ENCODE measurements around the gene B9D2.
"Not testable (repeated sequence)": the region's sequence is repeated elsewhere in the genome, so short reads cannot be mapped to it uniquely, and the experiment has no call there.

The B9D2 gene

DNA sequence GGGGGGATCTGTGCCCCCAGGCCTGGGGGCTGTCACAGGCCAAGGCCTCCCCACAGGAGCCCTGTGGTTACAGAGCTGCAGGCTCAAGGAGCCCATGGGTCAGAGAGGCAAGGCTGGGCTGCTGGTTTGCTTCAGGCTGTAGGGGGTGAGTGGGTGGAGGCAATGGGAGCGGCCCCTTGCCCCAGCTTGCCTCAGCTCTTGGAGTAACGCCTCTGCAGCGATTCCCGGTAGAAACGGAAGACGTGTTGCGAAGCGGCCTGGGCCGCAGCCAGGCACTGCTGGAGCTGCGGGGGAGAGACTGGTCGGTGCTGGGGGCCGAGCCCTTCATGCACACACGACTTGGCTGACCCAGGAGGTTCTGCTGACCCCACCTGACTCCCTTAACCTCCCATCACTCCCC, 22.5 kb upstream of the B9D2 start:
- no peak for DNase-seq

DNA sequence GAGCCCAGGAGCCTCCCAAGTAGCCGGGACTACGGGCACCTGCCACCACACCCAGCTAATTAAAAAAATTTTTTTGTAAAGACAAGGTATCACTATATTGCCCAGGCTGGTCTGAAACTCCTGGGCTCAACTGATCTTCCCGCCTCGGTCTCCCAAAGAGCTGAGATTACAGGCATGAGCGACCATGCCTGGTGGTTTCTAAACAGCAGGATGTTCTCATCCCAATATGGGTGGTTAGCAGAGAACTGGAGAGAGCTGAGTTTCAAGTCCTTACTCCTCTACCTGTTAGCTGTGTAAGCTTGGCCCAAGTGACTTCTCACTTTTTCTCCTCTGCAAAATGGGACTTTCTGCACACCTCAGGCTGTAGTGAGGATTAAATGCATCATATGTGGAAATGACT, 20.4 kb upstream of the B9D2 start:
- no peak for DNase-seq

DNA sequence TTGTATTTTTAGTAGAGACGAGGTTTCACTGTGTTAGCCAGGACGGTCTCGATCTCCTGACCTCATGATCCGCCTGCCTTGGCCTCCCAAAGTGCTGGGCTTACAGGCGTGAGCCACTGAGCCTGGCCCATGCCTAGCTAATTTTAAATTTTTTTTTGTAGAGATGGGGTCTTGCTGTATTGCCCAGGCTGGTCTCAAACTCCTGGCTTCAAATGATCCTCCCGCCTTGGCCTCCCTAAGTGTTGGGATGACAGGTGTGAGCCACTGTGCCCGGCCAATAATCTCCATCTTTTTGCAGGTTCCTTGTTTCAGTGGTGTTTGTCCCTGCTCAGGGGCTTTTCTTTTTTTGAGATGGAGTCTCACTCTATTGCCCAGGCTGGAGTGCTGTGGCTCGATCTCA, 17.6 kb upstream of the B9D2 start:
- not testable (repeated sequence) for DNase-seq

DNA sequence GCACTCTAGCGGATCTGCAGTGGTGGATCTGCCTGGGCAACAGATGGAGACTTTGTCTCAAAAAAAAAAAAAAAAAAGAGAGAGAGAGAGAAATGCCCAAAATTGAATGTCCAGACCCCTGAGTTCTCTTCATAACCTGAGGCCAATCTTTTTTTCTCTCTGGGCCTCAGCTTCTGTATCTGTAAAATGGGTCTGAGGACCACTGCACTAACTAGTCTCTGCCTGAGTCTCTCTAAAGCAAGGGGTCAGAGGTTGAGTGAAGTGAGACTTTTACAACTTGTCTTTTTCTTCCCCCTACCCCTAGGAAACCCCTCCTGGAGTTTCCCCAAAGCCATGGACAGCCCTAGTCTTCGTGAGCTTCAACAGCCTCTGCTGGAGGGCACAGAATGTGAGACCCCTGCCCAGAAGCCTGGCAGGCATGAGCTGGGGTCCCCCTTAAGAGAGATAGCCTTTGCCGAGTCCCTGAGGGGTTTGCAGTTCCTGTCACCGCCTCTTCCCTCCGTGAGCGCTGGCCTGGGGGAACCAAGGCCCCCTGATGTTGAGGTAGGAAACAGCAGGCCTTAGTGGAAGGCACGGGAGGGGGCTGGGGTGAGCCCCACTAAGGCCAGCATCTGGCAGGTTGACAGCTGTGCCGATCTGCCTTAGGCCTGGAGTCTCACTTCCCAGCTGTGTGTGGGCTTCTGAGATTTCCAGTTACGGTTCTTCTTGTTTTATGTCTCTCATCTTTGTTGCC, 14.2 kb upstream of the B9D2 start:
- no peak for DNase-seq

DNA sequence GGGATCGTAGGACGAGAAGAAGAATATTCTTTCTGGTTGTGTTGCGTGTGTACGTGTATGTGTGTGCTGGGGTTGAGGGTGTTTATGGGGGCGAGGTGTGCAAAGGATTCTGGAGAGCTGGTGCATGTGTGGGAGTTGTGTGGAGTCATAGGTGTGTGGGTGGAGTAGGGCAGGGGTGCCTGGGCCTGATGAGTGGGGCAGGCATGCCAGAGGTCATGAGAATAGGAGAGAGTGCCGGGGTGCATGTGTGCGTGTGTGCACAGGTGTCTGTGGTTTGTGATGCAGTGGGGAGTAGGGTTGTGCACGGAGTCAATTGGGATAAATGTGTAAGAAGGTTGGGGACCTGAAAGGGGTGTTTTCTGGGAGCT, 13.0 kb upstream of the B9D2 start:
- no peak for DNase-seq

DNA sequence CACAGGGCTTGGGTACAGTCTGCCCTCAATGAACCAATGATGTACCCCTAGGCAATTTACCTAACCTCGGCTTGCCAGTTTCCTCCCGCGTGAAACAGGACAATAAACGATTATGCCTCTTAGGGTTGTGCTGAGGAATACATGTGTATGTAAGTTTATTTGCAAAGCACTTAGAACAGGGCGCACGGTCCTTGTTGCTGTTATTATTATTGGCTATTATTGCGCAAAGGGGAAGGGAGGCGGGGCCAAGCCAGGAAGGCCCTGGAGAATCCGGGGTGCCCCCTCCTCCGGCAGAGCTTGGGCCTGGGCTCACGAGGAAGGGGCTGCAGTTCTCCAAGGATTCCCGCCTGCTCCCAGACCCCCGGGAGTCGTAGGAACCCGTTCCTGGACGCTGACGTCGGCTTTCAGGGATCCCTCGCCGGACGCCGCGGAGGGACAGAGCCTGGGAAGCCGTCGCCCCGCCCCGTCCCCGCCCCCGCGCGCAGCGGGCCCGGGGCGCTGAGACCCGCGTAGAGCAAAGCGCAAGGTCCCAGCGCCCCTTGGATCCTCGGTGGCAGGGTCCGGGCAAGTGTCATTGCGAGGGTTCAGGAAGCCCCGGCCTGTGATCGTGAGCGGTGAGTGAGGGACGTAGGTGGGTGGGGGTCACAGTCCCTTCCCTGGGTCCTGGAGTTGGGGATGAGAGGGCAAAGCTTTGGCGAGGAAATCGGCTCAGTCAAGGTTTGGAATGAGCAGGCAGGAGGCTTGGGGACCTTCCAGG, 12.5 kb upstream of the B9D2 start, which contains the start of gene TMEM91:
Gene TMEM91, plus strand, starts transcription at position 293 of the 757 bp plus-strand sequence. CDS start 1,777 bp downstream, outside the sequence.
- no peak for DNase-seq

DNA sequence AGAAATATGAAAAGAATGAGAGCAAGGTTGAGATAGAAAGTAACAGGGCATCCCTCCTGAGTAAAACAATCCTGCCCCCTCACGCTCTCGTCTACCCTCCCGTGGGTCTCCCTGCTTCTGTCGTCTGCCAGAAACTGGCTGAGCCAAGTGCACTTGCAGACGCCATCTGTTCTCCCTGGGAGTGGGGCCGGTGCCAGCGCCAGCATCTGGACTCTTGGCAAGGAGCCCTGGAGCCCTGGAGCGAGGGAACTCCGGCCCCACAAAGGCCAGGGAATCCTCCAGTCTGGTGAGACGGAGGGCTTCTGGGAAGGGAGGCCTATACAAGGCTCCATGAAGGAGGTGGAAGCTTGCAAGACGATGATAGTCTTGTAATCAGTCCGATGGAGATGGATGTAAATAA, 10.0 kb upstream of the B9D2 start:
- no peak for DNase-seq

DNA sequence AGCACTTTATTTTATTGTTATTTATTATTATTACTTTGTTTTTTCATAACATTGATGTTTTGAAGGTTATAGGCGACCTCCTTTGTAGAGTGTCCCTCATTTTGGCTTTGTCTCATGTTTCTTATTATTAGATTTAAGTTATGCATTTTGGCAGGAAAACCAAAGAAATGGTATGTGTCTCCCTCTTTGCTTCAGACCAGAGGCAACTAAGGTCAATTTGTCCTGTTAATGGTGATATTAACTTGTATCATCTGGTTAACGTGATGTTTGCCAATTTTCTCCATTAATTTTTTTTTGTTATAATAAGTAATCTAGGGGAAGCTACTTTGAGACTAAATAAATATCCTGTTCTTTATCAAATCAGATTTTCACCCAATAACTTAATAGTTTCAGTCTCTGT, 8.6 kb upstream of the B9D2 start:
- no peak for DNase-seq

DNA sequence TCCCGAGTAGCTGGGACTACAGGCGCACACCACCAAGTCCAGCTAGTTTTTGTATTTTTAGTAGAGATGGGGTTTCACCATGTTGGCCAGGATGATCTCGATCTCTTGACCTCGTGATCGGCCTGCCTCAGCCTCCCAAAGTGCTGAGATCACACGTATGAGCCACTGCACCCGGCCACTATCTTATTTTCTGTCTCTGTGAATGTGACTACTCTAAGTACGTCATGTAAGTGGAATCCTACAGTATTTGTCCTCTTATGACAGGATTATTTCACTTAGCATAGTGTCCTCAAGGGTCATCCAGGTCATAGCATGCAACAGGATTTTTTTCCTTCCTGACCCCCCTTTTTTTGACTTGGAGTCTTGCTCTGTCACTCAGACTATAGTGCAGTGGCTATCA, 7.6 kb upstream of the B9D2 start:
- DNase-seq: no peak

DNA sequence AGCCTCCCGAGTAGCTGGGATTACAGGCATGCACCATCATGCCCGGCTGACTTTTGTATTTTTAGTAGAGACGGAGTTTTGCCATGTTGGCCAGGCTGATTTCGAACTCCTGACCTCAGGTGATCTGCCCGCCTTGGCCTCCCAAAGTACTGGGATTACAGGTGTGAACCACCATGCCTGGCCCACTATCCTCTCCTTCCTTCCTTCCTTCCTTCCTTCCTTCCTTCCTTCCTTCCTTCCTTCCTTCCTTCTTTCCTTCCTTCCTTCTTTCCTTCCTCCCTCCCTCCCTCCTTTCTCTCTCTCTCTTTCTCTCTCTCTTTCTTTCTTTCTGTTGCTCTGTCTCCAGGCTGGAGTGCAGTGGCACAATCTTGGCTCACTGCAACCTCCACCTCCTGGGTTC, 7.2 kb upstream of the B9D2 start:
- not testable (repeated sequence) for DNase-seq

DNA sequence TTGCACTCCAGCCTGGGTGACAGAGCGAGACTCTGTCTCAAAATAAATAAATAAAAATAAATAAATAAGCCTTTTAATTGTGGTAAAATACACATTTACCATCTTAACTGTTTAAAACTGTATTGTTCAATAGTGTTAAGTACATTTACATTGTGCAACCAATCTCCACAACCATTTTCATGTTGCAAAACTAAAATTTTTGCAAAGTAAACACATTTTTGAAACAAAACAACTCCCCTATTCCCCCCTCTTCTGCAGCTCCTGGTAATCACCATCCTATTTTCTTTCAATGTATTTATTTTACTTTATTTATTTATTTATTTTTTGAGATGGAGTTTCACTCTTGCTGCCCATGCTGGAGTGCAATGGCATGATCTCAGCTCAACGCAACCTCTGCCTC, 5.8 kb upstream of the B9D2 start:
- no peak for DNase-seq

DNA sequence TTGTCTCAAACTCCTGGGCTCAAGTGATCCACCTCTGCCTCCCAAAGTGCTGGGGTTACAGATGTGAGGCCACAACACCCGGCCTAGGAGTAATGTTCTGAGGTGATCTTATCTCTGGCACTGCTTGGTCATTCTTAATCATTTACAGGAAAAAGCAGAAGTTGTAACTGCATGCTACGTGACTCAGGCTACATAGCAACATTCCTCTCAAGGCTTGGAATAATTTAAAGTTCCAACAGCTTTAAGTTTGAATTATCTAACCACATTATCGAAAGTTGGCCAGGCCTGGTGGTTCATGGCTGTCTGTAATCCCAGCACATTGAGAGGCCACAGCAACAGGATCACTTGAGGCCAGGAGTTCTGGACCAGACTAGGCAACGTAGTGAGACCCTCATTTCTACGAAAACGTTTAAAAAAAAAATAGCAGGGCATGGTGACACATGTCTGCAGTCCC, 3.9 kb upstream of the B9D2 start:
- peak; percentile 35 for DNase-seq

DNA sequence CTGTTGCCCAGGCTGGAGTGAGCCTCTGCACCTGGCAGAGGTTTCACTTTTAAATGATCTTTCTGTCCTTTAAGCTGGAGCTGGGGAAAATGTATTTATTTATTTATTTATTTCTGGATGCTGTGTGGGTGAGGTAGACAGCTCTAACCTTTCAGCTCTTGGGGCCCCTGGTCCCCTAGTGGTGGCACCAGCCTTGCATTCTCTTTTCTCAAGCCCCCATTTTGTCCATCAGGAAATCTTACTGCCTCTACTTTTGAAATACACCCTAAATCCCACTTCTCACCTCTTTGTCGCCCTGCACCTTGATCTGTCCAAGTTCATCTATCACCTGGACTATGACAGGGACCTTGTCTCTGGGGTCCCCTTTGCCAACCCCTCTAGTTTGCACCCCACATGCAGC, 2.1 kb upstream of the B9D2 start:
- no peak for DNase-seq

DNA sequence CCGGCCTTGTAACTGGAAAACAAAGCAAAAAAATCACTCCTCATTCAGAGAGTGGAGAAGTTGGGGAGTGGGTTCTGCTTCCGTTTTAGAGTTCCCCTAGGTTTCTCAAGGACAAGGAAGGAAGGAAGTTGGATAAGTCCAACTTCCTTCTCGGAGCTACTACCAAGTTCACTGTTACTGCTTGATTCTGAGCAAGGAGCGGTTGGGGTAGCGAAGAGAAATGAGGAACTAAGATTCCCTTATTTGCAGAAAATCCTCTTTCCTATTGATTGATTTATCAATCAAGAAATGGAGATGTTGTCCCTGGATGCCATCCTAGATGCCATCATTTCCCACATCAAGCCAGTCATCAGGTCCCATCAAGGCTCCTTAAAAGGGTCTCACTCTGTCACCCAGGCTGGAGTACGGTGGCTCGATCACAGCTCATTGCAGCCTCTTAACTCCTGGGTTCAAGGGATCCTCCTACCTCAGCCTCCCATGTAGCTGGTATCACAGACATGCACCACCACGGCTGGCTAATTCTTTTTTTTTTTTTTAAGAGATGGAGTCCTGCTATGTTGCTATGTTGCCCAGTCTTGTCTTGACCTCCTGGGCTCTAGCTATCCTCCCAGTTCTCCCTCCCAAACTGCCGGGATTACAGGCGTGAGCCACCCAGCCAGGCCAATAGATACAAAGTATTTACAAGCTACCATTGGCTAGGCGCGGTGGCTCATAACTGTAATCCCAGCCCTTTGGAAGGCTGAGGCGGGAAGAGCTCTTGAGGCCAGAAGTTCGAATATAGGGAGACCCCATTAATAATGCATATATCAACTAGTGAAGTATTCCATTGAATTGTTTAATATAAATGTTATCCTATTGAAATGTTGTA, 809 bp upstream of the B9D2 start:
- DNase-seq: no peak

DNA sequence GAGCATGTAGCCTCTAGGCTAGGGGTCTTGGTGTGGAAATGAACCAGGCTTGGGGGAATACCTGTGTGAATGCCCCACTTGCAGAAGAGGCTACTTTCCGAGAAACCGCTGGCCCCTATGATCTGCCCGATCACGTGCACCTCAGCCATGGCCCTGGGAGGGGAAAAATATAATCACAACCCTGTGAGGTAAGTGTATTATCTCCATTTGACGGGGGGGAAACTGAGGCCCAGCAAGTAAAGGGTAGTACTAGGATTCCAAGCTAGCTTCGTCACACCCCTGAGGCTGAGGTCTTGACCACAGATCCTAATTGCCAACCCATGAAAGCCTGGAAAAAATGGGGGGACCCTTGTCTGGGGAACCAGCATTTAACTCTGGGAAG, 587 bp downstream of the B9D2 start:
- DNase-seq: no peak

DNA sequence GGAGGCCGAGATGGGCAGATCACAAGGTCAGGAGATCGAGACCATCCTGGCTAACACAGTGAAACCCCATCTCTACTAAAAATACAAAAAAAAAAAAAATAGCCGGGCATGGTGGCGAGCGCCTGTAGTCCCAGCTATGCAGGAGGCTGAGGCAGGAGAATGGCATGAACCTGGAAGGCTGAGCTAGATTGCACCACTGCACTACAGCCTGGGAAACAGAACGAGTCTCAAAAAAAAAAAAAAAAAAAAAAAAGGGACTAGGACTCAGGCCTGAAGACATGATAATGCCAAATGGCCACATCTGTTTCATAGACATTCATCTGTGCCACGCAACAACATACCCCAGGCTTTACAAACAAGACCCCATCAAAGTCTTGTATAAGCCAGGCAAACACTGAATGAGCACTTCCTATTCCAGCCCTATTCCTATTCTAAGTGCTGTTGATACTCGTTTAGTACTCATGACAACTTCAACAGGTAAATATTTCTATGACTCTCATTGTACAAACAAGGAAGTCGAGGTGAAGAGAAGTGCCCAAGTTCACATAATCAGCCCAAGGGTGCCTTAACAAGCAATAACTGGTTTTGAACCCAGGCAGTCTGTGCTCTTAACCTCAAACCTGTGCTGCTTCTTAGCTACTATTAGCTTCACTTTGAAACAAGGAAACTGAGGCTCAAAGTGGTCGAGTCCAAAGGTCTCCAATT, 1.7 kb downstream of the B9D2 start:
- no peak for DNase-seq

DNA sequence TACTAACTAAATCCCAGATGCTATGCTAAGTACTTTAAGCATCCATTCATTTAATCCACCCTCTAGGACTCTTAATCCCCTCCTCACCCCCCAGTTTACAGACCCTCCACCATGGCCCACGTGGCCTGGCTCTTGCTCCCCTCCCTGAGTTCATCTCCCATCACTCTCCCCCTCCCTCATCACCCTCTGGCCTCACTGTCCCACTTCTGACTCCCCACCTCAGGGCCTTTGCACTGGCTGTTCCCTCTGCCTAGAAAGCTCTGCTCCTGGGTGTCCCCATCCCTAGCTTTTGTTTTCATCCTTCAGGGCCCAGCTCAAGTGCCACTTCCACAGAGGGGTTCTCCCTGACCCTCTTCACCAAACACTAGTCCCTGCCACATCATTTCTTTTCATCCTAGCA, 4.2 kb downstream of the B9D2 start:
- DNase-seq: no peak

DNA sequence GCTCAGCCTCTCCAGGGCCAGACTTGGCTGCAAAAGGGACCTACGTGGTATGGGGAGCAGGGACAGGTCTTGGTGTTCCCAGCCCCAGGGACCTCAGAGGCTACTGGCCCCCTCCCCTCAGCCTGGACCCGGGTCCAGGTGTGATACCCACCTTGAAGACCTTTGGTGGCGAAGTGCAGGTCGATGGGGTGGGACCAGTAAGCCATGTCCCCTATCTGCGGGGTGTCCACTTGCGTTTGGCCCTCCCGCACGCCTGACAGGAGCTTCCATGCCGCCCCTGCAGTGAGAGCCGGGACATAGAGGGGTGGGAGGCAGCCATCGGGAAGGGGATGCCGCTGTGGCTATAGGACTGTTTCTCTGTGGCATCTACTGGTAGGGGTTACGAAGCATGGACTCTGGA, 6.2 kb downstream of the B9D2 start:
- no peak for DNase-seq

DNA sequence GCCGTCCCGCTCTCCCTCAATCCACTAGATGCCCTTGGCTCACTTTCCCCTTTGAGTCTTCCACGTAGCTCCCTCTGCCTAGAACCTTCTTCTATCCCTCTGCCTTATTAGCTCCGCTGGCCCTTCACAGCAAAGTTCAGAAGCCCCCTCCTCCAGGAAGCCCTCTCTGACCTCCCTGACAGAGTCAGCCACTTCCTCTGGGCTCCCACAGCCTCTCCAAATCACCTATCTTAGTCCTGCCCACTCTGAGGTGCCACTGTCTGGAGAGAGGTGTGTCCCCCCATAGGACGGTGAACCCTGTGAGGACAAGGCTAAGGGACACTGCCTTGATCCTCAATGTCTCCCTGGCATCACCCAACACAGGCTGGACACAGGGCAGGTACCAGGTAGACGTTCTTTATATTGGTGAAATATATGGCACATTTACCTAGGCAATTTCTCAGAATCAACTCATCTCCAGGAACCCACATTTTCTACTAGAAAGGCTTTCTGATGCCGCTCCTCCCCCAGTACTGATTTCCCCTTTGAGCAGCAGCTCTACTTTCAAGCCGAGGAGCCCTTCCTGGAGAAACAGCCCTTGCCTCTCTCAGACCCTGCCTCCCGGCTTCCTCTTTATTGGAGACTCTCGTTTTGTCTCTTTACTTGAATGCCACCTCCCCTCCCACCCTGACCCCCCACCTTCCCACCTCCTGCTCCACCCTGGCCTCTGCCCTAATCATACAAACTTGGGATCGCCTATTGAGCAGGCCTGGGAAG, 6.8 kb downstream of the B9D2 start:
- DNase-seq: peak; percentile 34

DNA sequence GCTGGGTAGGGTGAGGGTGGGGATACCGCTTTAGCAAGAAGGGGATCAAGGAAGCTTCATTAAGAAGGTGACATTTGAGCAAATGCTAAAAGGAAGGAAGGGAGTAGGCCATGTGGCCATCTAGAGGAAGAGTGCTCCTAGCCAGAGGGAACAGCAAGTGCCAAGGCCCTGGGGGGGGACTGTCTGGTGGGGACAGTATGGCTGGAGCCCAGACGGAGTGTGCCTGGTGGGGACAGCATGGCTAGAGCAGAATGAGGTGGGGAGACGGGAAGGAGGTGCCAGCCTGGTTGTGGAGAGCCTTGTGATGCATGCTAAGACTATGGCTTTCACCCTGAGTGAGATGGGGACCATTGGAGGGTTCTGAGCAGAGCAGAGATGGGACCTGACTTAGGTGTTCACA, 8.1 kb downstream of the B9D2 start:
- DNase-seq: peak; percentile 2

DNA sequence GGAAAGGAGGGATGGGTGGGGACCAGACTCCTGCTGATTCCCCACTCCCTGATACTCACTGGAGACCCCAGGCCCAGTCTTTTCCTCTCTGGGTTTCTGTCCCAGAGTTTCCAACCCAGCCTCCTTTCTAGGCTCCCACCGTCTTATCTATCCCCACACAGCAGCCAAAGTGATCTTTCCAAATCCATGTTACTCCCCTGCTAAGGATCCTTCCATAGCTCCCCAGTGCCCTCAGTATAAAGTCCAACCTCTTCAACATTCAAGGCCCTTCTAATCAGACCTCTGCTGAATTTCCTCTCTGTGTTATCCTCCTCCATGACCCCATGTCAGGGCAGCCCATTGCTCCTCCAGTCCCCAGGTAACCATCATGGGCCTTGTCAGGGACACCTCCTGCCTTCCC, 8.9 kb downstream of the B9D2 start:
- no peak for DNase-seq

DNA sequence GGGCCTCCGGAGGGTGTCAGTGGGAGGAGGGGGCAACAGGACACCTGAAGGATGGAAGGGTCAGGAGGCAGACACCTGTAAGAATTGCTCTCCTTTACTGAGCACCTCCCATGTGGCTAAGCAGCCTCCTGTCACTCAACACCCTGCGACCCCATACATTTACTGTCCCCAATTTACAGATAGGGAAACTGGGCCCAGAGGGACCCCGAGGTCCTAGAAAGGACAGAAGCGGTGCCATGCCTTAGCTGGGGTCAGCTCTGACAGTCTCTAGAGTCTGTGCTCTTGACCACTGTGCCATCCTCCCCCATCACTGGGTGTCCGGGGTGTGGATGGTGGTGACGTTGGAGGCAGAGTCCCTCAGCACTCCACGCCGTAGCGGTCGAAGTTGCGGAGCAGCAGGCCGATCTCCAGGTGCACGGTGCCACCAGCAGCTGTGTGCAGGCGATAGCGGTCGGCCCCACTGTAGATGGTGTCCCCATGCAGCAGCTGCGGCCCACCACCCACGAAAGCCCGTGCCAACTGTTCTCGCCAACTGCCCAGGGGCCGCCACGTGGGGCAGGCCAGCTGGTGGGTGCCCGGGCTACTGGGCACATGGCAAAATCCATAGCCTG, 9.5 kb downstream of the B9D2 start:
- no peak for DNase-seq
